Effector memory CD4-positive, alpha-beta T cell (primary cell): ENCODE measurements around the gene LCE3E.
"Not testable (repeated sequence)": the region's sequence is repeated elsewhere in the genome, so short reads cannot be mapped to it uniquely, and the experiment has no call there.

Experiments
- DNase-seq, 3 donors: peaks; one replicate each; pipeline ENCODE4 v3.0.0-alpha.2; 2020
- H3K27ac ChIP-seq: 2 replicates; pipeline ENCODE4 v1.7.0; 2013; ENCODE audit warnings: mild to moderate bottlenecking, low read length, moderate library complexity; ENCODE audit not compliant: insufficient read depth, poor library complexity, severe bottlenecking
- H3K27me3 ChIP-seq: replicated peaks from 2 replicates; pipeline ENCODE4 v1.7.0; 2013; ENCODE audit warnings: mild to moderate bottlenecking, low read length; ENCODE audit not compliant: insufficient read depth, control insufficient read depth, poor library complexity, severe bottlenecking
- H3K36me3 ChIP-seq: 2 replicates; pipeline ENCODE4 v1.7.0; 2013; ENCODE audit warnings: mild to moderate bottlenecking, low read length, moderate library complexity; ENCODE audit not compliant: control insufficient read depth, insufficient read depth
- H3K4me1 ChIP-seq: 2 replicates; pipeline ENCODE4 v1.7.0; 2013; ENCODE audit warnings: low read length, mild to moderate bottlenecking; ENCODE audit not compliant: control insufficient read depth, insufficient read depth, poor library complexity, severe bottlenecking
- H3K4me3 ChIP-seq: 2 replicates; pipeline ENCODE4 v1.7.0; 2013; ENCODE audit warnings: low read length, low read depth, mild to moderate bottlenecking; ENCODE audit not compliant: insufficient read depth, poor library complexity, severe bottlenecking
- H3K9me3 ChIP-seq: 2 replicates; pipeline ENCODE4 v1.7.0; 2013; ENCODE audit warnings: mild to moderate bottlenecking, low read length, moderate library complexity; ENCODE audit not compliant: control insufficient read depth

LCE3E gene

DNA sequence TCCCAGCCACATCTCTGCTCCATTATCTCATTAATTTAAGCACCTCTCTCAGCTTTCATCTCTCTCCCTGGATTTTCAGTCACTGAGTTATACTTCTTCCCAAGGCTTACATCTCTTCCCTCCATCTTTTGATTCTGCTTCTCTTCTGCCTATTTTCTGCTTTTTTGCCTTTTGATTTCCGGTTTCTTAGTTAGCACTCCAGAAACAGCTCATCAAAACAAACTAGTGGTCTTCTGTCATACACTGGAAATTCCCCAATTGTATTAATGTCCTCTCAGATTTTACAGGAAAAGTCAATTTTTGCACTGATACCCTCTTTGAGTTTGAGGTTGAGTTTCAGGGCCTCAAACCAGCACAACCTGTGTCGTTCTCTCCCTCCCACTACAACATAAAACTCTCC is 1.5 kb downstream of the LCE3E start:
- no peak for DNase-seq
- no peaks in the 10 kb centered on the region for H3K27me3 ChIP-seq
- no peak overlapping the region for H3K4me3 ChIP-seq
- H3K9me3 ChIP-seq: no peaks in the 10 kb centered on the region
- no peaks in the 10 kb centered on the region for H3K4me1 ChIP-seq
- H3K36me3 ChIP-seq: no peaks in the 10 kb centered on the region
- H3K27ac ChIP-seq: no peak overlapping the region

DNA sequence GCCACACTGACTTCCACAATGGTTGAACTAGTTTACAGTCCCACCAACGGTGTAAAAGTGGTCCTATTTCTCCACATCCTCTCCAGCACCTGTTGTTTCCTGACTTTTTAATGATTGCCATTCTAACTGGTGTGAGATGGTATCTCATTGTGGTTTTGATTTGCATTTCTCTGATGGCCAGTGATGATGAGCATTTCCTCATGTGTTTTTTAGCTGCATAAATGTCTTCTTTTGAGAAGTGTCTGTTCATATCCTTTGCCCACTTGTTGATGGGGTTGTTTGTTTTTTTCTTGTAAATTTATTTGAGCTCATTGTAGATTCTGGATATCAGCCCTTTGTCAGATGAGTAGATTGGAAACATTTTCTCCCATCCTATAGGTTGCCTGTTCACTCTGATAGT is 18.2 kb downstream of the LCE3E start:
- H3K27me3 ChIP-seq, H3K27ac ChIP-seq, H3K4me1 ChIP-seq, DNase-seq, H3K9me3 ChIP-seq, H3K4me3 ChIP-seq, H3K36me3 ChIP-seq: not testable (repeated sequence)

DNA sequence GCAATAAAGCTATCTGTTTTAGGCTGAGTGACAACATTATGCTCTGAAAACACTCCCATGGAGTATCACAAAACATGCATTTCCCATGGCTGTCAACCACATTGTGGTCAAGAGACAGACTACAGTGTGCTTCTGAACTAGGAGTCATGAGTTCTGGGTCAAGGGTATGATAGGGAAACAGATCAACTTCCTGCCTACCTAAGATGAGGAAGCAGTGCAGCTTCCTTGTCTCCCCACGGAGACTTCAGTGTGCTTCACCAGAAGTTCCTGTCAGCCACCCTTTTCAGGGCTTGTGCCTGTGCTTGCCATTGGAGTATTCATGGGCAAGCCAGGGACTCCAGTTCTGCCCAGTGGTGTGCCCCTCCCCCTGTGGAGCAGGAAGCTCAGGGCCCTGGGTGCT is 19.9 kb downstream of the LCE3E start:
- Histone ChIP-seq H3K4me3 (no peak overlapping the region), H3K4me1 (no peaks in the 10 kb centered on the region), H3K27me3 (no peaks in the 10 kb centered on the region), H3K36me3 (no peaks in the 10 kb centered on the region), H3K27ac (no peak overlapping the region), H3K9me3 (no peaks in the 10 kb centered on the region)
- no peak for DNase-seq

DNA sequence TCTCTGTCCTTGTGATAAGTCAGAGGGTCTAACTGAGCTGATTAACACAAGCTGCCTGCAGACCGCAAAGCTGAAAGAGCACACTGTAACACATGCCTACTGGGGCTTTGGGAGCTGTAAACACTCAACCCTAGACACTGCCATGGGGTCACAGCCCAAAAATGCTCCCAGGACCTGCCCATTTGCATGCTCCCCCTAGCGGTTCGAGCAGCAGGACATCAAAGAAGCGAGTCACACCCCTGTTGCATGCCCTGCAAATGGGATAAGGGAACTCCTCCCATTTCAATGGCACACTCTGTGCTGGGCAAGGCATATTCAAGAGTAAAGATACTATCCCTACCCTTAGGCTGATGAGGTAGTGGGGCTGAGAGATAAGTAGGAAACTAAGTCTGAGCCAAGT is 22.8 kb downstream of the LCE3E start:
- no peaks in the 10 kb centered on the region for H3K4me1 ChIP-seq
- H3K27ac ChIP-seq: no peak overlapping the region
- peaks cover 3% of the 10 kb centered on the region for H3K27me3 ChIP-seq
- DNase-seq: no peak
- no peaks in the 10 kb centered on the region for H3K36me3 ChIP-seq
- no peaks in the 10 kb centered on the region for H3K9me3 ChIP-seq
- no peak overlapping the region for H3K4me3 ChIP-seq

DNA sequence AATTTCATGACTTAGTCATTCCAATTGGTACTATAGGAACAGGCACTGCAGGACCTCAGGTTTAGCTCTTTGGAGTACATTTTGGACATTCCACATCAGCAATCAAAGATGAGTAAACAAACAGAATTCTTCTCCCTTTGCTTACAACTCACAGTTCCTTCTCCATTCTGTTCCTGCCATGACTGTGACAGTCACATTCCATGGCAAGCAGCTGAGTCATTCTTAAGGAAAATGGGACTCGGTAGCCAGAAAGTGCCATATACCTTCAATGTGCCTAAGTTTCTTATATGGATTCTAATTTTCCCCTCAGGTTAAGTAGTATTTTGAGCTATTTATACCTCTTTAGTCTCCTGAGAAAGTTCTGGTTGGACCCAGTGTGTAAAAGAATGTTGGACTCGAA is 26.7 kb downstream of the LCE3E start:
- H3K4me3 ChIP-seq: no peak overlapping the region
- DNase-seq: no peak

DNA sequence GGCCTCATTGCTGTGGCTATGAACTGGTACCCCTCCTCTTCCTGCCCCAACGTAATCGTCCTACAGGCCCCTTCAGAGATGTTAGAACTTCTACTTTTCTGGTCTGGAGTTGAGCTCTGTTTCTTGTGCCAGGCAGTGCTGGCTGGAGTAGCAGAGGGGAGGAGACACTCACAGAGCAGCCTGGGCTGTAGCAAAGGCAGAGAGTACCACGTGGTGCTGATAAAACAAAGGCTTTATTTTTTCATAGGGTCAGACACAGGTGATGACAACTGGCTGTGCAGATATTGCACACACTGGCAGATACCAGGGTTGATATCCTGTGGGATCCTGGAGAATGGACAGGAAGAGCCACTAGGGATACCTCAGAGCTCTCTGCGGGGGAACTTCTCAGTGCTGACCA is 29.1 kb downstream of the LCE3E start:
- peaks cover 3% of the 10 kb centered on the region for H3K27me3 ChIP-seq
- no peak for DNase-seq
- no peak overlapping the region for H3K27ac ChIP-seq
- H3K36me3 ChIP-seq: no peaks in the 10 kb centered on the region
- no peaks in the 10 kb centered on the region for H3K9me3 ChIP-seq
- no peaks in the 10 kb centered on the region for H3K4me1 ChIP-seq
- H3K4me3 ChIP-seq: no peak overlapping the region

More for the DNA sequence above, 26.7 kb downstream of the LCE3E start:
- Histone ChIP-seq H3K9me3 (no peaks in the 10 kb centered on the region), H3K27me3 (peaks cover 3% of the 10 kb centered on the region), H3K36me3 (no peaks in the 10 kb centered on the region), H3K27ac (no peak overlapping the region), H3K4me1 (no peaks in the 10 kb centered on the region)

DNA sequence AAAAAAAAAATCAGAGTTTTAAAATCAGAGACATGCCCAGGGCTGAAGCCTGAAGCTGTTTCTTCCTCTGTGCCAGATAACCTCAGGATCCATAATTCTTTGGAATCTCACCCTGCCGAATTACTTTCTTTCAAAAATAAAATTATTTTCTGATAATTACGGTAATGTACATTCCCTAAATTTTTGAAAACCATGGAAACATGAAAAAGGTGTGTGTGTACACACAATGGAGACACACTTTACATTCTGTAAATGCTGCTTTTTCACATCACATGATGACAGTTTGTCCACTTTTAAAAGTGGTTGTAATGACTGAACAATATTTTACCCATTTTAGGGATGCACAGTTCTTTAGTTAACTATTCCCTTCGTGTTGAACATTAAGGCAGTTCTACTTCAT is 30.8 kb downstream of the LCE3E start:
- no peaks in the 10 kb centered on the region for H3K36me3 ChIP-seq
- H3K9me3 ChIP-seq: no peaks in the 10 kb centered on the region
- H3K27me3 ChIP-seq: peaks cover 3% of the 10 kb centered on the region
- no peaks in the 10 kb centered on the region for H3K4me1 ChIP-seq
- H3K4me3 ChIP-seq: no peak overlapping the region
- DNase-seq: no peak
- no peak overlapping the region for H3K27ac ChIP-seq

DNA sequence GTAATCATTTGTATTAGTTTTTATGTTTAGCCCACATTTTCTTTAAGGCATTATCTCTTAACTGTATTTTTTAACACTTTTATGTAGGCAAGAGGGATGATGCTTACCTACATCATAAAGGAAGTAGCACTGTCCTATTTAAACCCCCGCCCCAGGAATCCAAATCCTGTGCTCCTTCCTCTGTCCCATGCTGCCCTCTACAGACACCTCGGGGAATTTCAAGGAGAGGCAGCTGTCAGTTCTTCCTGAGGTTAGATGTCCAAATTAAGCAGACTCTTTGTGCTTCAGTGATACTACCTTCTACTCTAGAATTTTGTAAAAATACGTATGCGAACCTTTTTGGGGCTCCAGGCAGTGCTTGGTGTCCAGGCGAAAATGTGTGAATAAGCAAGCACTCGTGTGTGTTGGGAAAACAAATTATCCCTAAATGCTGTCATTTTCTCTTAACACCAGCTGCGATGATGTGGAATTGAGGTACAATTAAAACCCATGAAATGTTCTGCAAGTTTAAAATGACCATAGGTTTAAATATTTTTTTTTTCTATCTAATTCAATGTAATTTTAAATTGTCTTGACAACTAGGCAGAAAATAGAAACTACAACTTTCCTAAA is 33.1 kb downstream of the LCE3E start:
- no peak for DNase-seq
- Histone ChIP-seq H3K4me3 (no peak overlapping the region), H3K36me3 (no peaks in the 10 kb centered on the region), H3K4me1 (no peaks in the 10 kb centered on the region), H3K27me3 (no peaks in the 10 kb centered on the region), H3K27ac (no peak overlapping the region), H3K9me3 (no peaks in the 10 kb centered on the region)

DNA sequence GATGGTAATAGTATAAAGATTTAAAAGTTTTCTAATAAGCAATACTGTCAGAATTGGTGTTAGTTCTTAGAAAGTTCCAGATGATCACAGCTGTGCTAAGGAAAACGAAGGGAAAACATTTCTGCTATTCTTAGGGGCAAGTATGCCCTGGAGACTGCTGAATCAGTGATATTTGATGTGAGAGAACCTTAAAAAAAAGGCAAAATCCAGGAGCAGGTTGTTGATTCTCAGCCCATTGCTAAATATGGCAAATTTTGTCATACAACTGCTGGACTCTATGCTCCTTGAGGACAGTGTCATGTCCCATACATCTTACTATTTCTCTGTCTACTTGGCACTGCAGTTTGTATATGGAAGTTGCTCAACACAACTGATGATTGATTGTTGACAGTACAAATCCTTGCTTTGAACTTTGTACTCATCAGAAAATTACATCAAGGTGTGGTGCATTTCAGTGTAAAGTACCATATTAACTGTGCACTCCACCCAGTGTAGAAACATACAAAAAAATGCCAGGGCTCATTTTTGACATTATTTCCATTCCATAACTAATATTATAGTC is 41.4 kb downstream of the LCE3E start:
- H3K4me1 ChIP-seq: no peaks in the 10 kb centered on the region
- H3K27me3 ChIP-seq: peaks cover 2% of the 10 kb centered on the region
- no peaks in the 10 kb centered on the region for H3K36me3 ChIP-seq
- no peak for DNase-seq
- H3K9me3 ChIP-seq: no peaks in the 10 kb centered on the region
- no peak overlapping the region for H3K4me3 ChIP-seq
- H3K27ac ChIP-seq: no peak overlapping the region

DNA sequence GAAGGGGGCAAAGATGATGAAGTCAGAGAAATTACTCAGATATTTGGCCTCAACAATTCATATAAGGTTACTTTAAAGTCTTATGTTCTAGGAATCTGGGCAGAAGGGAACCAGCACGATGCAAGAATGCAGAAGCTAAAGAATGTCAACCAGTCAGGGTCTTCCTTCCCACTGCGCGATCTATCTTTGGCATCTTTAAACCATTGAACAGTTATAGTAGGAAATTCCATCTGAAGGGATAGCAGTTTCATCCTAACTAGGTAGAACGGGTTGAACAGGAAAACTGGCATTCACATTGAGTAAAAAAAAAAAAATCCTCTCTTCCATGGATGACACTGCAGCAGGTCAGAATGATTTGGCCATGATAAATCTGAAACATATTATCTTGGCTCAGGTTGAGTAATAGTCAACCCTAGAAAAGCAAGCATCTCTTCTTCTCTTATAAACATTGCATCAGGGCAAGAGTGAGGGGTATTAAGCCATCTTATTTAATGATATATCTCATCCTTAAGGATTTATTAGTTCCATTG is 46.0 kb downstream of the LCE3E start:
- no peaks in the 10 kb centered on the region for H3K9me3 ChIP-seq
- no peak overlapping the region for H3K4me3 ChIP-seq
- peaks cover 7% of the 10 kb centered on the region for H3K27me3 ChIP-seq
- DNase-seq: no peak
- peaks cover 1% of the 10 kb centered on the region for H3K4me1 ChIP-seq
- no peak overlapping the region for H3K27ac ChIP-seq
- no peaks in the 10 kb centered on the region for H3K36me3 ChIP-seq
